HG03064 (cell line): ENCODE data around the gene DIABLO.
"Not testable (repeated sequence)": the region's sequence is repeated elsewhere in the genome, so short reads cannot be mapped to it uniquely, and the experiment has no call there.

Experiments used
- ATAC-seq: cut with Tn5 transposase; IDR thresholded peaks from one replicate; pipeline ENCODE4 v1.9.1; 2021; ENCODE audit warnings: low read depth; ENCODE audit not compliant: unreplicated experiment

The DIABLO gene

DNA sequence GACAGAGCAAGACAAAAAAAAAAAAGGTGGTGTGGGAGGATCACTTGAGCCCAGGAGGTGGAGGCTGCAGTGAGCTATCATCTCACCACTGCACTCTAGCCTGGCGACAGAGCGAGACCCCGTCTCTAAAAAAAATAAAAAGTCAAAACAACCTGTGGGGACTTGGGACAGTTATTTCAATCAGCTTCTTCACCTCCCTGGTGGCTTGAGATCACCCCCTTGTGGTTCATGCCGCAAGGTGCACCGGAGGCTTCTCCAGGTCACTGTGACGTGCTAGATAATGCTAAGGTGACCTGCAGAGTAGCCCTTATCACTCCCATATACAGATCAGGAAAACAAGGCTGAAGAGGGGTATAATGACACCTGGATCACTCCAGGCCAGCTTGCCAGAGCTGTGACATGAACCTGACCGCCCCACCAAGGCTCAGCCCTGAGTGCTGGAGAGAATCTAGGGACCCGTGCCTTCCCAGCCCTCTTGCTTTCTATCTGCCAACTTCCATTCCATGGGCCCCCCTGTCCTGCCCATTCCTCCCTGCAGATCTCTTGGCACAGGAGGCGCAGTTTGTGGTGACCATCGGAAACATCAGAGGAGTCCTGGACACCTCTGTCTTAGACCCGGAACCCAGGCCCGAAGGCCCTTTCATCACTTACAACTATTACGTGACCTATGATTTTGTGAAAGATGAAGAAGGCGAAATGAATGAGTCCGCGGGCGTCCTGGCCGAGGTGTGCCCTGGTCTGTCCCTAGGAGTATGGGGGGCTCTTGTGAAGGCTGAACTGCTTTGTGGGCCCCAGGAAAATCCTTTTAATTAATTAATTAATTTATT, 34.8 kb downstream of the DIABLO start:
- no peak for ATAC-seq

DNA sequence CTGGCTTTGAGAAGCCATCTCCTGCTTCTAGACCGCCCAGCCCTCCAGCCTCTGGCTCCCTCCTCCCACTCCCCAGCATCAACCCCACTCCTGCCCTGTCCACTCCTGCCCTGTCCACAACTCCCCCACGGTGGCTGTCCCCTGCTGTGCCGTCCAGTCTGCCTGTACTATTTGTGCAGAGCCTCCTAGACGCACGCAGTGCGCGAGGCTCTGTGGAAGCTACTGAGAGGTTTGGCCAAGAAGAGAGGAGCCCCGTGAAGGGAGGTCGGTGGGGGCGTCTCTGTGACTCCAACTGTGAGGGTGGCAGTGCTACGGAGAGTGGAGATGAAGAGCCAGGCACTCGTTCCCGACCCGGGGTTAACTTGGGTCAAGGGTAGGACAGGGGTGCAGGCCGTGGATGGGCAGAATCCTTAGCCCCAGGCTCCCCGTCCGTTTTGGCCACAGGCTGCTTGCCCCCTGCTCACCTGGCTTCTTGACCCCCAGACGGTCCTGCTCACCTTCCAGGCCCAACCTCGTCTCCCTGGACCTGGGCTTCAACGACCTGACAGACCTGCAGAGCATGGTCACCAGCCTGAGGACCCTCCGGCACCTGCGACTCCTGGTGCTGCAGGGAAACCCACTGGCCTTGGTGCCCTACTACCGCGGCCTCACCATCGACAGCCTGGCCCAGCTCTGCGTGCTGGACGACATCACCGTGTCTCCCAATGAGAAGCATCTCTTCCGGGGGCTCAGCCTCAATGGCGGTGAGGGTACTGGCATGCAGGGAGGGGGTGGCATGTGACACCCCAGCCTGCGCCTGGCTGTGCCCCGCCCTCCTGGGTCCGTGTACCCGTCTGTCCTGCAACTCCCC, 36.0 kb downstream of the DIABLO start:
- ATAC-seq: no peak

DNA sequence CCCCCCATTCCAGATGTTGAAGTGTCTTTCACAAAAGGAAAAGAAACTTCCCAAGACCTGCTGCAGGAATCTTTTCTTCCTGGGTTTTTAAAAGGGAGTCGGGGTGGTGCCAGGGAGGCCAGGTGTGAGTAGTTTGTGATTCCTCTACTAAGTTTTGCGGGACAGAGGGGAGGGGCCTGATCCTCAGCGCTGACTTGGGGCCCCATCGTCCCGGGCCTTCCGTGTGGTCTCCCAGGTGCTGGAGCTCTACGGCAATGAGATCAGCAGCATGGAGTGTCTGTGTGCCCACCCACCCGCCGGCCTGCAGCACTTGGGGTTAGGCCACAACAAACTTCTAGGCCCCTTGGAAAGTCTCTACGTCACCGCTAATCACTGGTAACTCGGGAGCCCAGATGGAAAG, 38.4 kb downstream of the DIABLO start:
- ATAC-seq: no peak

DNA sequence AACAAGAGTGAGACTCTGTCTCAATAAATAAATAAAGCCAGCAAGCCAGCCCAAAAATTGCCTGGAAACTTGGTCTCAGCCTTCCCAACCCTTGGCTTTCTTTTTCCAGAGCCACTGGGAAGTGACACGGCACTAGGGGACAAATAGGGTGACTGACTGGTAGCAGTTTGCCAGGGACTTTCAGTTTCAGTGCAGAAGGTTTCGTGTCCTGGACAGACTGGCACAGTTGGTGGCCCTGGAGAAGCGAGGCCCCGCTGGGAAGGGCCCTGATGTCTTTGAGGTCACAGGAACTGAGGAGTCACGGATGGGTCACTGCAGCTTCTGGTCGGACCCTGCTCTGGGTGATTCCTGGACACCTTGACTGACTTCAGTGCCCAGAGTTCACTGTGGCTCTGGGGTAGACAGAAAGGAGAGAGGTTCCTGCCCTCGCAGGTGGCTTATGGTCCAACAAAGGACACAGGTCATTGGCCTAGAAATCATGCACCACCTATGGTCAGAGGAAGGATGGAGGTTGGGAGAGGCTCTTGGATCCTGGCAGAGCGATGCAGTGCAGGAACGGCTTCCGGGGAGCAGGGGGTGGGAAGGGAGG, 40.3 kb downstream of the DIABLO start:
- no peak for ATAC-seq

DNA sequence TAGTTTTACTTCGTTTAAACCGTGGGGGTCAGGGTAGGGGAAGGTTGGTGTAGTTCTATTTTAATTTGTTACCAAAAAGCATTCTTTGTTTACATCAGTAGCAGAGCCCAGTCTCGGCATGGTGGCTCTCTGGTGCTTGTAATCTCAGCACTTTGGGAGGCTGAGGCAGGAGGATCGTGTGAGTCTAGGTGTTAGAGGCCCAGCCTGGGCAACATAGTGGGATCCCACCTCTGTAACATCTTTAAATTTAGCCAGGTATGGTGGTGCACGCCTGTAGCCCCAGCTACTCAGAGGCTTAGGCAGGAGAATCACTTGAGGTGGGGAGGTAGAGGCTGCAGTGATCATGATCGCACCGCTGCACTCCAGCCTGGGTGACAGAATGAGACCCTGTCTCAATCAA, 40.8 kb downstream of the DIABLO start:
- no peak for ATAC-seq

DNA sequence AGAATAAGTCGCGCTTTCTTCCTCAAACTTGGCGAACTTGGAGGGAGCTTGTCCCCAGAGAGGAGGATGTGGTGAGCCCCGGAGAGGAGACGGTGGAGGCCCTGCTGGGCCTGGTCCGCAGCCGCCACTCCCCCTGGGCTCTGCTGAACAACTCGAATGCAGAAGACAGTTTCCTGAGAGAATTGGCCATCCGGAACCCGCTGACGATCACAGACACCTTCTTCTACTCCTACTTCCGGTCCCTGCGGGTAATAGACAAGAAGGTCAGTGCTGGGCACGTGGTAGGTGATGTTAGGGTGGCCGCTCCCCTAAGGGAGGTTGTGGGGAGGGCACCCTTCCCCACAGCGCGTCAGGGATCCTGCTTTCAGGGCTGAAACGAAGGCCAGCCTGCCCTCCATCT, 41.3 kb downstream of the DIABLO start:
- no peak for ATAC-seq

DNA sequence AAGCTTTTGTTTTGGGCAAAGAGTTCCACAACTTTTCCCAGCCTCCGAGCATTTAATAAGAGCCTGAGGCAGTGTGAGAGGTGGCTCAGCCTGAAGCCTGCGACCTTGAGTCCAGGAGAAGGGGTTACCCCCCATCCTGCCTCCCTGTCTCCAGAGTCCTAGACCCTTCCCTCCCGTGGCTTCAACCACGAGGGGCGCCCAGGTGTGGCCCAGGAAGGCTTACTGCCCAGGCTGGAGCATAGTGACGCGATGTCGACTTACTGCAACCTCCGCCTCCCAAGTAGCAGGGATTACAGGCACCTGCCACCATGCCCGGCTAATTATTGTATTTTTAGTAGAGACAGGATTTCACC, 42.3 kb downstream of the DIABLO start:
- ATAC-seq: no peak

DNA sequence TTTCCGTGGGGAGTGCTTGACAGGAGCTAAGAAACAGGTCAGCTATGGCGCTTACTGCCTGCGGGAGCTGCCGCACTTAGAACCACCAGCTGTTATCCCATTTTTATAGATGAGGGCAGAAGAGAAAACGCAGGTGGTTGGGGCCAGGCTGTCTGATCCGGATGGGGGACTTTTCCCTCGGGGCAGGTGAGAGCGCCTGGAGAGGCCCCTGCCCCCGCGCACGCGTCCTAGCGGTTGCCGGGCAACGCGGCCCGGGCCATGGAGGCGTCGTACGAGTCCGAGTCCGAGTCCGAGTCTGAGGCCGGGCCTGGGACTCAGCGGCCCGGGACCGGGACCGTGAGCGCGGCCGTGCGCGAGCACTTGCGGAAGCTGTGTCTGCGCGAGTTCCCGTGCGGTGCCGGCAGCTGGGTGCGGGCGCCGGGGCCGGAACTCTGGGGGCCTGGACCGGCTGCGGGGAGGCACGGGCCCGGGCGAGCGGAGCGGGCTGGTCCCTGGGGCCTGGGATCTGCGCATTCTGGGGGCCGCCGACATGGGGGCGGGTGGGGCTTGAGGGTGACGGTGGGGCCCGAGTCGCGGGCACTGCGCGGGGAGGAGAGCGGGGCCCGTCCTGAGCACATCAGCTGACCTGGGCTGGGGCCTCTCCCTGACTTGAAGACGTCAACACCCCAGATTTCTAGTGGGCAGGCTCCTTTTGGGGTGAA, 42.8 kb downstream of the DIABLO start, which contains the start of gene LRRC43:
LRRC43 (plus strand) TSS at position 237 of the 701 bp plus-strand sequence; CDS start at position 259, 22 bp downstream.
- ATAC-seq: no peak

DNA sequence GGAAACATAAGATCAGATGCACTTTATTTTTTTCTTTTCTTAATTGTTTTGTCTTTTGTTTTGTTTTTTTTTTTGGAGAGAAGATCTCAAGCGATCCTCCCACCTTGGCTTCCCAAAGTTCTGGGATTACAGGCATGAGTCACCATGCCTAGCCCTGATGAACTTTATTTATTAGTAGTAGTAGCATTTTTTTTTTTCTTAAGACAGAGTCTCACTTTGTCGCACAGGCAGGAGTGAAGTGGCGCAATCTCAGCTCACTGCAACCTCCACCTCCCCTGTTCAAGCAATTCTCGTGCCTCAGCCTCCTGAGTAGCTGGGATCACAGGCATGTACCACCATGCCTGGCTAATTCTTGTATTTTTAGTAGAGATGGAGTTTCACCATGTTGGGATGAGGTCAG, 49.4 kb downstream of the DIABLO start:
- not testable (repeated sequence) for ATAC-seq

DNA sequence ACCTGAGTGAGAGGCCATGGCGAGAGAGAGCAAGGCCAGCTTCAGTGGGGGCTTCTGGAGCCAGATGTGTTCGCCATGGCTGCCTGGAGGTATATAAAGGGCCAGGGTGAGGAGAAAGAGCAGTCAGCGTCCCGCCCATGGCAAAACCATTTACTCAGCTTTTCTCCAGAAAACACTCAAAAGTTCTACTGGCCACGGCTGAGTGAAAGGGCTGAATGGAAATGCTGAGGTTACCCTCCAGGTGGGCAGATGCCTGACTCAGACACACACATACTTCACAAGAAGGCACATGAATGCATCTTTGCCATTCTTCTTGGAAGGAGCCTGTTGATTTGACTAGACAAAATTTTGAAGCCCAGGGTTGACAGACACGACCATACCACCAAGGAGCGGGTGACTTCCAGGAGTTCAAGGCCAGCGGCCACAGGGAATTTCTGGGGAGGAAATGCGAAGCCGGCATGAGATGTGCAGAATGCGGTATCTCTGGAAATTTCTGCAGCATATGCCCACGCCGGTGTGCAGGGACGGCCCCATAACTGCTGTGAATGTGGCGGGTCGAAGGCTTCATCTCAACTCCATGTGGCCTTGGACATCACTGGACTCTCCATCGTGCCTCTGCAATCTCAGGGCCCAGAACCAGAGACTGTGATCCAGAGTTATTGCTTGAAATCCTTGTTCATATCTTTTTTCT, 51.6 kb downstream of the DIABLO start, which contains the start of gene IL31:
IL31 (minus strand) TSS at position 67 of the 691 bp plus-strand sequence; CDS start at position 18, 49 bp downstream.
- ATAC-seq: no peak

DNA sequence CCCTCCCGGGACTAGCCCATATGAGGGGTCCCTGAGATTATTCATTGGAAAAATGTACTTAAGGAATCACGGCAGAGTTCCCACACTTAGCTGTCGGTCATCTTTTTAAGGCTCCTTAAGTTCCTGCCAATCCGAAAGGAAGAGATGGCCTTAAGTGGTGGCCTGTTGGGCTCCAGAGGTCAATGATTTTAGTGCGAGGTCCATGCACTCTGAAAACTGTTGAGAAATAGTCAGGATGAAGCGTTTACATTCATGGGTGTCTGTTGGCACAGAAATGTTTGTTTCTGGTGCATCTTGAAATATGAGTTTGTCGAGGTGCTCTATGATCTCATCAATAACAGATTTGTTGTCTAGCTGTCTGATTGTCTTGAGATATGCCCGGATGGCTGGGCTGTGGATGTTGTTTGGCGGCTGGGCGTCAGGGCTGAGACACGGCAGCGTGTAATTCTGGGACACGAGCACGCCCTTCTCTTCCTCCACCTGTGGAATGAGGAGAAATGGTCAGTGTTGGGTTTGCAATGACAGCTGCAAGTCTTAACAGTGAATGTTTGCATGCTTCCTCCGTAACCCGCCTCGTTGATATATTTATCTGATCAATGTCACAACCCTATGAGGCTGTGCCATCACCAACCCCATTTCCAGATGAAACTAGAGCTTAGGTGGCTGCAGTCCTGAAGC, 53.5 kb downstream of the DIABLO start:
- ATAC-seq: no peak

DNA sequence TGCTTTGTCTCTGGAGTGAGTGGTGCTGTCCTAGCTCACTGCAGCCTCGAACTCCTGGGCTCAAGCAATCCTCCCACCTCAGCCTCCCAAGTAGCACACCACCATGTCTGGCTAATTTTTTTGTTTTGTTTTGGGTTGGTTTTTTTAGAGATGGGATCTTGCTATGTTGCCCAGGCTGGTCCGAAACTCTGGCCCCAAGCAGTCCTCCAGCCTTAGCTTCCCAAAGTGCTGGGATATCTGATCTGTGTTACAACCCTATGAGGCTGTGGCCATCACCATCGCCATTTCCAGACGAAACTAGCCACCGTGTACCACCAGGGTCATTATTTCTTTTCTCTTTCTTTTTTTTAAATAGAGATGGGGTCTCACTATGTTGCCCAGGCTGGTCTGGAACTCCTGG, 54.5 kb downstream of the DIABLO start:
- no peak for ATAC-seq

DNA sequence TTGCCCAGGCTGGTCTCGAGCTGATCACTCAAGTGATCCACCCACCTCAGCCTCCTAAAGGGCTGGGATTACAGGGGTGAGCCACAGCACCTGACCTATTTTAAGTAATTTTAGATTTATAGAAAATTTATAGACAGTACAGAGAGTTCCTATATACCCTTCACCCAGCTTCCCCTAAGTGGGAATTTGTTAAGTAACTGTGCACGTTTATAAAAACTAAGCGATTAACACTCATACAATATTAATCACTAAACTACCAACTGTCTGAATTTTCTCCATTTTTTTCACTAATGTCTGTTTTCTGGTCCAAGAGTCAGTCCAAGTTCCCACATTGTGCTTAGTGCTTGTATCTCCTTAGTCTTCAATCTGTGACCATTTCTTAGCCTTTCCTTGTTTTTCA, 57.4 kb downstream of the DIABLO start:
- ATAC-seq: no peak

DNA sequence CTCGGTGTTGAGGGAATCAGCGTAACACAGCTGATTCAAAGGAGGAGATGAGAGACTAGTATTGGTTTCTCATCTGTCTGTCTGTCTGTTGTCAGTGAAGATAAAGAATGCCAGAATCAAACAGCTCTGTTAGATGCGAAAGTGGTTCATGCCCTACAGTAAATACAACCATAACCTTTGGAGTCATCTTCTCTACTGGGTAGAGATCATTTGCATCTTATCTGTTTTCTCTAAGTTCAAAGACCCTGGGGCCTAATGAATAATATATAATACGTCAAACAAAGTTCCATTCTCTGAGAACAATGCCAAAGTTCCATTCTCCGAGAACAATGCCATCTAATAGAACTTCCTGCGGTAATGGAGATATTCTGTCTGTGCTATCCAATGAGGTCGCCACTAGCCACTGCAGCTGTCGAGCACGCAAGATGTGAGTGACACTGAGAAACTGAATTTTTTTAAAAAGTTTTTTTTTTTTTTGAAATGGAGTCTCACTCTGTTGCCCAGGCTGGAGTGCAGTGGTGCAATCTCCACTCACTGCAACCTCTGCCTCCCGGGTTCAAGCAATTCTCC, 58.4 kb downstream of the DIABLO start:
- ATAC-seq: no peak

DNA sequence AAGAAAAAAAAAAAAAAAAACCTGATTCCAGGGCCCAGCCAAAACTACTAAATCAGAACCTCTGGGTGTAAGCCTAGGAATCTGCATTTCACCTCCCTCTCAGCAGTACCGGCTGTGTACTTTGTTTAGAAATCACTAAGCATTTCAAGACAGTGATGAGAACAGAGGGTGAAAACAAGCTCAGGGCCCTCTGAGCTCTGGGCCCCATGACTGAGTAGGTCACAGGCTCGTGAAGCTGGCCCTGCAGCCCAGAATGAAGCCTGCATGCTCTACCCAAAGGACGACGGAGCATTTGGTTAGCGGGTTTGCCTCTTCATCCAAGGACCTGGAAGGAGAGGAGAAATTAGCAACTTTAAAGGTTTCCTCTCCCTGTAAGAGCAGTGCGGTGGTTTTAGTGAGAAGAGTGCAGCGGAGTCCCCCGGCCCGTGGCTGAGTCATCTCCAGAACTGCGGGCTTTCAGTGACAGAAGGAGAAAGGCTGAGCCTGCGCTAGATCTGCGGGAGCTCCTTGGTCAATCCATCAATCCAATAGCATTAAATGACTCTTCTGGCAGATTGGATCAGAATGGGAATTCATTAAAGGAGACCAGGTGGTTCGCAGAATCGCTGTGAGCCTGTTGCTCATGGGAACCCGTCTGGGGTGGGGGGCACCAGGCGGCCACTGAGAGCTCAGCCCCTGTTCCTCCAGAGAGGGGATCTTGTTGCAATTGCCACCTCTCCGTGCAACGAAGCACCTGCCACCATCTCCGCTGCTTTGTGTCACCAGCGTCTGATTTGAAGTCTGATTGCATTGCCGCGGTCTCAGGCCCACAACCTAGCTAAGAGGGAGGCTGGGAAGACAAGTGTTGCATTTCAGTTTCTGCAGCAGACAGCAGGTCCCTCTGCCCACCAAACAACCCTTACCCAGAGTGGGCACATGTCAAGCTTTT, 59.2 kb downstream of the DIABLO start:
- ATAC-seq: no peak

DNA sequence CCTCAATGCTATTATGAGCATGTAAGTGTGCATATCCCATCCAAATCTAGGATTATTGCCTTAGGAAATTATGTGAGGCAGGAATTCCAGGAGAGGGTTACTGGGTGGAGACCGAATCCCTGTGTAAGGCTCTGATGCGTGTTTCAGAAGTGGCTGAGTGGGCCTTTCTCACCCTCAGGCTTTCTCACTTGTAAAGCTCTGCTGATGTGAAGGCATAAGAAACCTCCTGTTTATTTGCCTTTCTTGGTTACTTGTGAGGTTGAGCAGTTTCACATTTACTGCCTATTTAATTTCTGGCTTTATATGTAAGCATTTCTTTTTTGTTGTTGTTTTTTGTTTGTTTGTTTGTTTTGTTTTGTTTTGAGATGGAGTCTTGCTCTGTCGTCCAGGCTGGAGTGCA, 62.9 kb downstream of the DIABLO start:
- ATAC-seq: no peak

DNA sequence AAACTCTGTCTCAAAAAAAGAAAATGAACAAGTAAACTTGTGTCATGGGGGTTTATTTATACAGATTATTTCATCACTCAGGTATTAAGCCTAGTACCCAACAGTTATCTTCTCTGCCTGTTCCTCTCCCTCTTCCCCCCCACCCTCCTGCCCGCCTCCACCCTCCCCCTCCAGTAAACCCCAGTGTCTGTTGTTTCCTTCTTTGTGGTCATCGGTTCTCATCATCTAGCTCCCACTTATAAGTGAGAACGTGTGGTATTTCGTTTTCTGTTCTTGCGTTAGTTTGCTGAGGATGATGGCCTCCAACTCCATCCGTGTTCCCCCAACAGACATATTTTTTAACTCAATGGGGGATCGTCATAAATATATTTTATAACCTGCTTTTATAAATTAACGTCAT, 64.2 kb downstream of the DIABLO start:
- ATAC-seq: no peak

DNA sequence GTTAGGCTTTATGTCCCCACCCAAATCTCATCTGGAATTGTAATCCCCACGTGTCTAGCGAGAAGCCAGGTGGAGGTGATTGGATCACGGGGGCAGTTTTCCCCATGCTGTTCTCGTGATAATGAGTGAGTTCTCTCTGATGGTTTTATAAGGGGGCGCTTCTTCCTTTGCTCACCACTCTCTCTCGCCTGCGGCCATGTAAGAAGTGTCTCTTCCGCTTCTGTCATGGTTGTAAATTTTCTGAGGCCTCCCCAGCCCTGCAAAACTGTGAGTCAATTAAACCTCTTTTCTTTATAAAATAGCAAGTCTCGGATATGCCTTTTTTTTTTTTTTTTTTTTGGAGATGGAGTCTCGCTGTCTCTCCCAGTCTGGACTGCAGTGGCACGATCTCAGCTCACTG, 65.1 kb downstream of the DIABLO start:
- ATAC-seq: no peak
